HepG2 (cell line): ENCODE data around the gene GTPBP6.

Experiments used
- CTCF ChIP-seq: sonication (generic); formaldehyde crosslinking; IDR thresholded peaks from 2 replicates; pipeline ENCODE4 v1.5.0; 2020; ENCODE audit warnings: mild to moderate bottlenecking, missing genetic modification reagents, moderate library complexity
- GABPA ChIP-seq, 2 experiments: IDR thresholded peaks; 2 replicates each; pipeline ENCODE4 v1.6.1; 2011 to 2016; ENCODE audit warnings: low read depth in 2 of 2, low read length in 1 of 2, missing biosample characterization in 1 of 2, missing genetic modification characterization in 1 of 2
- HCFC1 ChIP-seq: fragments of 150-350 bp; IDR thresholded peaks from 2 replicates; pipeline ENCODE4 v1.6.1; 2014; ENCODE audit warnings: low read depth, low read length
- IRF2 ChIP-seq: IDR thresholded peaks from 2 replicates; pipeline ENCODE4 v1.6.1; 2018; ENCODE audit warnings: missing genetic modification reagents, missing compliant biosample characterization
- NFE2 ChIP-seq: sonication (generic); formaldehyde crosslinking; IDR thresholded peaks from 2 replicates; pipeline ENCODE4 v1.4.0; 2020; ENCODE audit warnings: missing genetic modification reagents
- TCF7L2 ChIP-seq: IDR thresholded peaks from 2 replicates; pipeline ENCODE4 v1.6.1; 2011; ENCODE audit warnings: mild to moderate bottlenecking, low read depth, low read length, moderate library complexity
- ZBTB40 ChIP-seq, 2 experiments: fragments of 450-650 bp in 1 of 2; sonication (generic) in 1 of 2; formaldehyde crosslinking in 1 of 2; IDR thresholded peaks; 2 replicates each; pipeline versions ENCODE4 v1.6.1 to v1.8.0; 2016 to 2022; ENCODE audit warnings: antibody characterized with exemption in 1 of 2, mild to moderate bottlenecking in 1 of 2, missing genetic modification reagents in 1 of 2
- ZNF292 ChIP-seq: sonication (generic); formaldehyde crosslinking; IDR thresholded peaks from 2 replicates; pipeline ENCODE4 v1.8.1; 2022; ENCODE audit warnings: mild to moderate bottlenecking, low read depth, missing genetic modification reagents, borderline replicate concordance
- ZNF362 ChIP-seq: sonication (generic); formaldehyde crosslinking; IDR thresholded peaks from 2 replicates; pipeline ENCODE4 v1.4.0; 2020; ENCODE audit warnings: missing genetic modification reagents, mild to moderate bottlenecking, borderline replicate concordance
- TF ChIP-seq, protein P1 (sequence below): sonication (generic); formaldehyde crosslinking; IDR thresholded peaks from 2 replicates; pipeline ENCODE4 v1.5.1; 2020; ENCODE audit warnings: mild to moderate bottlenecking, missing genetic modification reagents, moderate library complexity

DNA sequence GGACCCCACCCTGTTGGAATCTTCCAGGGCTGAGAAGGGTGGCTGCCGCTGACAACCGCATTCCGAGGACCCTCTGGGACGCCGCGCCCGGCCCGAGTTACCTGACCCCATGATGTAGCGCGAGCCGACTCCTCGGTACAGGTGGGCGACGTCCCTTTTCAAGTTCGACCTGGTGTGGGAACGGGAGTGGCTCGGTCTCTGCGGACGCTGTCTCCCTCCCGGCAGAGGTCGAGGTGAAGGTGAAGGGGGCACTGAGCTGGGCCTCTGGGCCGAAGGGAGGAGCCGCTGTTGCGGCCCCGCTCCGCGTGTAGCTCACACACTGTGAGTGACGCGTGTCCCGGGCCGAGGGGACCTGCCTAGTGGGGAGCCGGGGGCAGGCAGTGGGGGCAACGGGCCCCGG, 4.5 kb downstream of the GTPBP6 start:
- no peak for TF ChIP-seq CTCF
- no peak for TF ChIP-seq GABPA (IDR thresholded peaks at IDR 0.05; ENCODE audit: low read depth, low read length)
- no peak for TF ChIP-seq GABPA (CRISPR knock-in tag; IDR thresholded peaks at IDR 0.05; ENCODE audit: low read depth)
- TF ChIP-seq ZNF362 (CRISPR knock-in tag), result no peak
- no peak for TF ChIP-seq ZBTB40 (IDR thresholded peaks at IDR 0.05)
- TF ChIP-seq ZBTB40 (CRISPR knock-in tag; IDR thresholded peaks at IDR 0.05), result no peak
- TF ChIP-seq TCF7L2, result no peak
- TF ChIP-seq NFE2 (CRISPR knock-in tag), result no peak
- TF ChIP-seq, protein P1, sequence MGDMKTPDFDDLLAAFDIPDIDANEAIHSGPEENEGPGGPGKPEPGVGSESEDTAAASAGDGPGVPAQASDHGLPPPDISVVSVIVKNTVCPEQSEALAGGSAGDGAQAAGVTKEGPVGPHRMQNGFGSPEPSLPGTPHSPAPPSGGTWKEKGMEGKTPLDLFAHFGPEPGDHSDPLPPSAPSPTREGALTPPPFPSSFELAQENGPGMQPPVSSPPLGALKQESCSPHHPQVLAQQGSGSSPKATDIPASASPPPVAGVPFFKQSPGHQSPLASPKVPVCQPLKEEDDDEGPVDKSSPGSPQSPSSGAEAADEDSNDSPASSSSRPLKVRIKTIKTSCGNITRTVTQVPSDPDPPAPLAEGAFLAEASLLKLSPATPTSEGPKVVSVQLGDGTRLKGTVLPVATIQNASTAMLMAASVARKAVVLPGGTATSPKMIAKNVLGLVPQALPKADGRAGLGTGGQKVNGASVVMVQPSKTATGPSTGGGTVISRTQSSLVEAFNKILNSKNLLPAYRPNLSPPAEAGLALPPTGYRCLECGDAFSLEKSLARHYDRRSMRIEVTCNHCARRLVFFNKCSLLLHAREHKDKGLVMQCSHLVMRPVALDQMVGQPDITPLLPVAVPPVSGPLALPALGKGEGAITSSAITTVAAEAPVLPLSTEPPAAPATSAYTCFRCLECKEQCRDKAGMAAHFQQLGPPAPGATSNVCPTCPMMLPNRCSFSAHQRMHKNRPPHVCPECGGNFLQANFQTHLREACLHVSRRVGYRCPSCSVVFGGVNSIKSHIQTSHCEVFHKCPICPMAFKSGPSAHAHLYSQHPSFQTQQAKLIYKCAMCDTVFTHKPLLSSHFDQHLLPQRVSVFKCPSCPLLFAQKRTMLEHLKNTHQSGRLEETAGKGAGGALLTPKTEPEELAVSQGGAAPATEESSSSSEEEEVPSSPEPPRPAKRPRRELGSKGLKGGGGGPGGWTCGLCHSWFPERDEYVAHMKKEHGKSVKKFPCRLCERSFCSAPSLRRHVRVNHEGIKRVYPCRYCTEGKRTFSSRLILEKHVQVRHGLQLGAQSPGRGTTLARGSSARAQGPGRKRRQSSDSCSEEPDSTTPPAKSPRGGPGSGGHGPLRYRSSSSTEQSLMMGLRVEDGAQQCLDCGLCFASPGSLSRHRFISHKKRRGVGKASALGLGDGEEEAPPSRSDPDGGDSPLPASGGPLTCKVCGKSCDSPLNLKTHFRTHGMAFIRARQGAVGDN (CRISPR knock-in tag), result no peak
- TF ChIP-seq IRF2 (CRISPR knock-in tag), result no peak
- TF ChIP-seq ZNF292, result no peak
- no peak for TF ChIP-seq HCFC1
